C4-2B (cell line): Measurements from ENCODE around the gene CCL1.

Experiments used
- CTCF ChIP-seq: fragments of 450-650 bp; conservative IDR thresholded peaks from 2 replicates; pipeline ENCODE4 v1.5.1; 2017; ENCODE audit warnings: mild to moderate bottlenecking
- ZFX ChIP-seq: fragments of 450-650 bp; IDR thresholded peaks from 2 replicates; pipeline ENCODE4 v1.6.1; 2017

DNA sequence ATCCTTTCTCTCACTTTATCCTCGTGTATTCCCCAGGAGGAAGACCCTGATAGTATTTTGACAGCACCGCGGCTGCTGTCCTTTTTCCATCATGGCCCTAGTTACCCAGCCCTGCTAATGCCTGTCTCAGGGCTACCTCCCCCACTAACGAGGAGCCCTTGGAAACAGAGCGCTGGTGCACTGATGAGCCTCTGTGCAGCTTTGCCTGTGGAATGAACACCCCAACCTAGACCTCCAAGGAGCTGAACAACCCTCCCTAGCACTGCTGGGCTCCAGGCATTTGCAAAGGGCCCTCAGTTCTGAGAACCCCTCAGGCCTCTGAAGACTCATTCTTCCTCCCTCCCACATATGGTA lies 23.3 kb upstream of the CCL1 start:
- no peak for TF ChIP-seq CTCF
- no peak for TF ChIP-seq ZFX
